SU-DHL-6 (cell line): ENCODE data around the gene KCTD18.

ENCODE experiments used
- CTCF ChIP-seq: fragments of 200-600 bp; sonication (generic); IDR thresholded peaks from one replicate; pipeline ENCODE4 v1.5.1; 2017; ENCODE audit warnings: antibody characterized with exemption, mild to moderate bottlenecking, low read length, moderate library complexity; ENCODE audit not compliant: insufficient read depth, poor library complexity, severe bottlenecking
- EZH2phosphoT487 ChIP-seq: fragments of 200-600 bp; sonication (generic), shearing (Covaris generic); conservative IDR thresholded peaks from 2 replicates; pipeline ENCODE4 v1.6.1; 2018; ENCODE audit warnings: mild to moderate bottlenecking, antibody characterized with exemption, low read length, moderate library complexity, mixed read lengths

GRCh38 chr2:200523158-200523557 is 13.3 kb upstream of the KCTD18 start:
- no peak for TF ChIP-seq CTCF
- TF ChIP-seq EZH2phosphoT487, result no peak
